ENCODE results near the gene ITIH5.

- TF ChIP-seq CTCF (IDR thresholded peaks at IDR 0.05) (no peak), POLR2A (IDR thresholded peaks at IDR 0.05) (no peak)
Observed at GRCh38 chr10:7563368-7563767, 103.4 kb downstream of the ITIH5 start.
